Glutamatergic neuron (in vitro differentiated cells): ENCODE results near the gene CA14. TPM values are rescaled to one million over a fixed set of nuclear protein-coding genes. Genes with fewer than 3 reads are reported as not detected.
"Not testable (repeated sequence)": the region's sequence is repeated elsewhere in the genome, so short reads cannot be mapped to it uniquely, and the experiment has no call there.

Experiments
- DNase-seq: peaks from one replicate; pipeline ENCODE4 v3.0.0; 2022
- H3K27ac Mint-ChIP-seq: one replicate; pipeline ENCODE4 v1.8.0; 2020; ENCODE audit warnings: mild to moderate bottlenecking, mixed read lengths, inconsistent platforms; ENCODE audit not compliant: unreplicated experiment
- H3K27me3 Mint-ChIP-seq: one replicate; pipeline ENCODE4 v1.8.0; 2020; ENCODE audit warnings: mild to moderate bottlenecking, moderate library complexity, mixed read lengths, inconsistent platforms; ENCODE audit not compliant: unreplicated experiment
- H3K36me3 Mint-ChIP-seq: one replicate; pipeline ENCODE4 v1.8.0; 2020; ENCODE audit warnings: mild to moderate bottlenecking, mixed read lengths, inconsistent platforms; ENCODE audit not compliant: unreplicated experiment
- H3K4me1 Mint-ChIP-seq: one replicate; pipeline ENCODE4 v1.8.0; 2020; ENCODE audit warnings: mild to moderate bottlenecking, low read depth, mixed read lengths, inconsistent platforms; ENCODE audit not compliant: unreplicated experiment
- H3K4me3 Mint-ChIP-seq: one replicate; pipeline ENCODE4 v1.8.0; 2020; ENCODE audit warnings: mild to moderate bottlenecking, mixed read lengths, inconsistent platforms; ENCODE audit not compliant: unreplicated experiment
- H3K9me3 Mint-ChIP-seq: one replicate; pipeline ENCODE4 v1.8.0; 2020; ENCODE audit warnings: mild to moderate bottlenecking, moderate library complexity, mixed read lengths, inconsistent platforms; ENCODE audit not compliant: unreplicated experiment
- CTCF ChIP-seq: fragments of 200-600 bp; sonication (generic); IDR thresholded peaks from one replicate; pipeline ENCODE4 v1.5.0; 2021; ENCODE audit not compliant: partially characterized antibody, unreplicated experiment
- total RNA-seq: library from RNA; stranded (reverse); fragmentation: NEBNext Ultra II Directional; extraction: Animal tissue kit (Norgen Biotek cat#: 25700); gene quantifications from one replicate; pipeline ENCODE4 v1.2.1, GENCODE V29; 2021; ENCODE audit not compliant: unreplicated experiment

Gene CA14
- total RNA-seq, 1 donor from 2014 or later, result 1.5 TPM

- DNase-seq, result no peak
- H3K36me3 Mint-ChIP-seq, result no peaks in the 10 kb centered on the region
- H3K4me1 Mint-ChIP-seq, result no peaks in the 10 kb centered on the region
- H3K27ac Mint-ChIP-seq, result no peak overlapping the region
- H3K9me3 Mint-ChIP-seq, result no peaks in the 10 kb centered on the region
- TF ChIP-seq CTCF, result no peak
- peaks cover 2% of the 10 kb centered on the region for H3K27me3 Mint-ChIP-seq
- no peak overlapping the region for H3K4me3 Mint-ChIP-seq
Measured at GRCh38 chr1:150226486-150226885, 31.1 kb upstream of the CA14 start.

GRCh38 chr1:150227228-150227627, 30.3 kb upstream of the CA14 start:
- Mint-ChIP-seq H3K4me1 (no peaks in the 10 kb centered on the region), H3K4me3 (no peak overlapping the region), H3K27ac (no peak overlapping the region), H3K36me3 (no peaks in the 10 kb centered on the region), H3K9me3 (no peaks in the 10 kb centered on the region), H3K27me3 (peaks cover 2% of the 10 kb centered on the region)
- no peak for DNase-seq
- no peak for TF ChIP-seq CTCF

- not testable (repeated sequence) for H3K36me3 Mint-ChIP-seq, H3K9me3 Mint-ChIP-seq, H3K27me3 Mint-ChIP-seq
Measured at GRCh38 chr1:150228246-150228645, 29.3 kb upstream of the CA14 start.

GRCh38 chr1:150232921-150233320, 24.7 kb upstream of the CA14 start:
- H3K27me3 Mint-ChIP-seq, H3K4me1 Mint-ChIP-seq, H3K9me3 Mint-ChIP-seq, H3K36me3 Mint-ChIP-seq, H3K4me3 Mint-ChIP-seq, H3K27ac Mint-ChIP-seq, DNase-seq: not testable (repeated sequence)

More at GRCh38 chr1:150228246-150228645, 29.3 kb upstream of the CA14 start:
- H3K4me3 Mint-ChIP-seq, H3K4me1 Mint-ChIP-seq, H3K27ac Mint-ChIP-seq, DNase-seq: not testable (repeated sequence)

GRCh38 chr1:150233359-150234308, 23.9 kb upstream of the CA14 start:
- DNase-seq, result no peak
- no peak for TF ChIP-seq CTCF
- peaks cover 8% of the 10 kb centered on the region for H3K4me1 Mint-ChIP-seq
- H3K27me3 Mint-ChIP-seq, result peaks cover 5% of the 10 kb centered on the region
- no peaks in the 10 kb centered on the region for H3K36me3 Mint-ChIP-seq
- H3K4me3 Mint-ChIP-seq, result peak overlapping the region; percentile 97
- no peaks in the 10 kb centered on the region for H3K9me3 Mint-ChIP-seq
- H3K27ac Mint-ChIP-seq, result peak overlapping the region; percentile 54

- Mint-ChIP-seq H3K9me3 (no peaks in the 10 kb centered on the region), H3K4me1 (peaks cover 8% of the 10 kb centered on the region), H3K36me3 (no peaks in the 10 kb centered on the region), H3K27me3 (peaks cover 5% of the 10 kb centered on the region), H3K4me3 (peak overlapping the region; percentile 97), H3K27ac (peak overlapping the region; percentile 76)
- no peak for DNase-seq
- no peak for TF ChIP-seq CTCF
Measured at GRCh38 chr1:150234309-150234565, 23.3 kb upstream of the CA14 start.
